CD14-positive monocyte (primary cell): ENCODE data around the gene PARP8. TPM values are rescaled to one million over a fixed set of nuclear protein-coding genes. Genes with fewer than 3 reads are reported as not detected.

Source experiments
- DNase-seq, 3 donors: peaks; one replicate each; pipeline ENCODE4 v3.0.0-alpha.2; 2011 to 2022
- H2AFZ ChIP-seq: 2 replicates; pipeline ENCODE4 v1.6.0; 2012; ENCODE audit warnings: mild to moderate bottlenecking, low read depth, low read length, inconsistent platforms; ENCODE audit not compliant: insufficient read depth, poor library complexity, severe bottlenecking
- H3K27ac ChIP-seq, 2 donors: 1 replicate in 1 of 2; 2 replicates in 1 of 2; pipeline ENCODE4 v1.5.1; 2012 to 2013; ENCODE audit warnings: low read length in 2 of 2, control low read depth in 1 of 2, inconsistent platforms in 1 of 2, low read depth in 1 of 2, mild to moderate bottlenecking in 1 of 2
- H3K27me3 ChIP-seq, 2 donors: one replicate each; pipeline versions ENCODE4 v1.6.0 to v1.6.1; 2011 to 2013; ENCODE audit warnings: low read length in 2 of 2; ENCODE audit not compliant: control insufficient read depth in 2 of 2, insufficient read depth in 2 of 2
- H3K36me3 ChIP-seq, 2 donors: replicated peaks in 1 of 2; 1 replicate in 1 of 2; 2 replicates in 1 of 2; pipeline versions ENCODE4 v1.5.1 to v1.6.1; 2012 to 2013; ENCODE audit warnings: low read length in 2 of 2, control low read depth in 1 of 2, inconsistent platforms in 1 of 2, mild to moderate bottlenecking in 1 of 2; ENCODE audit not compliant: insufficient read depth in 2 of 2, control insufficient read depth in 1 of 2
- H3K4me1 ChIP-seq, 2 donors: 1 replicate in 1 of 2; 2 replicates in 1 of 2; pipeline versions ENCODE4 v1.5.1 to v1.6.1; 2012 to 2013; ENCODE audit warnings: low read length in 2 of 2, control low read depth in 1 of 2, inconsistent platforms in 1 of 2, mild to moderate bottlenecking in 1 of 2, moderate library complexity in 1 of 2; ENCODE audit not compliant: insufficient read depth in 2 of 2, control insufficient read depth in 1 of 2
- H3K4me2 ChIP-seq: replicated peaks from 2 replicates; pipeline ENCODE3; 2012; ENCODE audit warnings: low read length, moderate library complexity, mild to moderate bottlenecking; ENCODE audit not compliant: poor library complexity, severe bottlenecking; ENCODE audit errors: extremely low read depth
- H3K4me3 ChIP-seq, 3 experiments: fragments of 200-600 bp in 1 of 3; sonication (generic) in 1 of 3; replicated peaks in 1 of 3; 1 replicate in 2 of 3; 2 replicates in 1 of 3; pipeline ENCODE4 v1.5.1; 2011 to 2013; ENCODE audit warnings: low read length in 3 of 3, mild to moderate bottlenecking in 3 of 3, control low read depth in 2 of 3, low read depth in 2 of 3, inconsistent platforms in 1 of 3, moderate library complexity in 1 of 3
- H3K79me2 ChIP-seq: 2 replicates; pipeline ENCODE4 v1.6.0; 2012; ENCODE audit warnings: mild to moderate bottlenecking, control low read depth, inconsistent platforms, low read length, moderate library complexity; ENCODE audit not compliant: insufficient read depth
- H3K9ac ChIP-seq: 2 replicates; pipeline ENCODE4 v1.6.0; 2017; ENCODE audit warnings: low read length, mild to moderate bottlenecking; ENCODE audit not compliant: insufficient read depth, poor library complexity, severe bottlenecking
- H3K9me3 ChIP-seq, 2 donors: replicated peaks in 1 of 2; 1 replicate in 1 of 2; 2 replicates in 1 of 2; pipeline versions ENCODE4 v1.5.1 to v1.6.1; 2012 to 2013; ENCODE audit warnings: low read length in 2 of 2, control low read depth in 1 of 2; ENCODE audit not compliant: control insufficient read depth in 1 of 2, insufficient read depth in 1 of 2
- H4K20me1 ChIP-seq: 2 replicates; pipeline ENCODE4 v1.6.0; 2012; ENCODE audit warnings: mild to moderate bottlenecking, low read length, control low read depth, moderate library complexity; ENCODE audit not compliant: insufficient read depth
- H3K27ac Mint-ChIP-seq, 7 donors: one replicate each; pipeline ENCODE4 v1.8.0; 2020; ENCODE audit warnings: mild to moderate bottlenecking in 7 of 7, mixed read lengths in 7 of 7, moderate library complexity in 6 of 7, inconsistent platforms in 2 of 7
- H3K27me3 Mint-ChIP-seq, 3 donors: one replicate each; pipeline ENCODE4 v1.8.0; 2021 to 2022; ENCODE audit warnings: low read depth in 3 of 3, mild to moderate bottlenecking in 3 of 3, mixed read lengths in 3 of 3, moderate library complexity in 3 of 3, inconsistent platforms in 1 of 3
- H3K36me3 Mint-ChIP-seq, 2 donors: one replicate each; pipeline ENCODE4 v1.8.0; 2020; ENCODE audit warnings: mixed read lengths in 2 of 2, inconsistent platforms in 1 of 2, mild to moderate bottlenecking in 1 of 2
- H3K4me1 Mint-ChIP-seq: one replicate; pipeline ENCODE4 v1.8.0; 2020; ENCODE audit warnings: mild to moderate bottlenecking, mixed read lengths
- H3K4me3 Mint-ChIP-seq, 2 donors: one replicate each; pipeline ENCODE4 v1.8.0; 2020; ENCODE audit warnings: mild to moderate bottlenecking in 2 of 2, mixed read lengths in 2 of 2, moderate library complexity in 1 of 2
- H3K9me3 Mint-ChIP-seq, 7 donors: one replicate each; pipeline ENCODE4 v1.8.0; 2020 to 2022; ENCODE audit warnings: mixed read lengths in 7 of 7, mild to moderate bottlenecking in 6 of 7, moderate library complexity in 6 of 7, inconsistent platforms in 2 of 7
- WGBS: methylation state at CpG from one replicate; pipeline ENCODE4 v1.1.5; 2013; ENCODE audit warnings: missing lambda C conversion rate; ENCODE audit not compliant: insufficient coverage; 5-methylcytosine and 5-hydroxymethylcytosine counted together
- intact Hi-C, 2 donors: fragments of 100-400 bp; cut with micrococcal nuclease; formaldehyde crosslinking; loops; one replicate each; pipeline versions ENCODE4 v1.15.0 to v1.15.1; 2023
- polyA plus RNA-seq, 3 donors: library from polyadenylated mRNA; depleted of rRNA in 1 of 3; unstranded in 2 of 3; stranded (reverse) in 1 of 3; fragments of 300-500 nt in 2 of 3; fragments of >200 nt in 1 of 3; fragmentation: Illumina TruSeq in 2 of 3; gene quantifications; 1 replicate in 2 of 3; 2 replicates in 1 of 3; pipeline ENCODE4 v1.2.3, GENCODE V29; 2012 to 2021
- TF ChIP-seq, protein P1 (sequence below): fragments of 200-600 bp; IDR thresholded peaks from one replicate; pipeline ENCODE4 v1.8.0; 2022; ENCODE audit warnings: antibody characterized with exemption, mild to moderate bottlenecking

PARP8 gene
- polyA plus RNA-seq, 3 donors, result 27.5 to 170 (median 40.6) TPM

DNA sequence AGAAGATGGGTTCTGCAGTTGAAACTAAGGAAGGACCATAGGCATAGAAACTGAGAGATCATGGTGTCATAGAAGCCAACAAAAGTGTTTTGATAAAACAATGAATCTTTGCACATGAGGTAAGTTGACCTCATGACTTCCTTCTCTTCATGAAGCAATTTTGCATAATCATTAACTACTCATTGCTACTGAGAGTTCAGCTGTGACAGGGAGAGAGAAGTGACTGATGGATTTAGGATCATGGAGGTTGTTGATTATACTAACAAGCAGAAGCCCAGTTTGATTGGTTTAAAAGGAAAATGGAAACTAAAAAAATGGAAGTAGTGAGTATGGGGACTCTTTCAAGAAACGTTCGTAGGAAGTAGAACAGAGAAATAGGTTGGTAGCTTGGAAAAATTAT is 51.2 kb downstream of the PARP8 start:
- peak overlapping the region in 1 of 3 experiments; percentile 23 for H3K4me3 ChIP-seq
- H3K4me1 Mint-ChIP-seq, result peaks cover 57% of the 10 kb centered on the region
- H3K4me2 ChIP-seq, result peak overlapping the region; percentile 29

DNA sequence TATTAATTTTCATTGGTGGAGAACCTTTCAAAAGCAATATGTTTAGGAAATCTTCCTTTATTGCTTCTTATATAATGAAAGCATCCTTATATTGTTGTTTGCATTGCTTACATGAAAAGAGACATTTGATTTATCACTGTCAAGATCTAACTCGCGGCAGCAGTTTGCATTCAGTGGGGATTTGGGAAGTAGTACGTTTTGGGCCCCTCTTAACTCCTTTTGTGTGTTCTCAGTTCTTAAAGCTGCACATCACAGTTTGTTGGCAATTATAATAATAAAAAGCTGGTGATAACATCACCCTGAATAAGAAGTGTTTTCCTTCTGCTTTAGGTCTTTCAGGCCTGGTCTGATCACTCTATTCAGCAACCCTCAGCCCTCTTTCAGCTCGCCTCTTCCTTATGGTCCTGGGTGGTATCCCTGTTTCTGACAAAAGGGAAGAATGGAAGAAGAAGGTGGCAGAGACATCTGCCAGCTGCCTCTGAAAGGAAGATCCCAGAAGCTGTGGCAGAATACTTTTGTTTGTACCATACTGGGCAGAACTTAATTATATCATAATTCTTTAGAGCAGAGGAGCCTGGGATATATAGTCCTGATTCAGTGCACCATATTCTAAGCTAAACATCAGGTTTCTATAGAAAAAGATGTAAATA is 53.7 kb downstream of the PARP8 start:
- no peak for DNase-seq
- Histone ChIP-seq H3K9me3 (no peaks in the 10 kb centered on the region), H3K4me1 (peaks cover 15 to 47% of the 10 kb centered on the region in 2 donors), H3K27ac (peak overlapping the region in 1 of 2 donors; percentile 34), H3K4me2 (no peak overlapping the region), H3K79me2 (peaks cover 100% of the 10 kb centered on the region), H4K20me1 (peaks cover 100% of the 10 kb centered on the region), H3K36me3 (no peaks in the 10 kb centered on the region), H2AFZ (no peak overlapping the region), H3K4me3 (no peak overlapping the region), H3K27me3 (no peaks in the 10 kb centered on the region), H3K9ac (no peak overlapping the region)
- Mint-ChIP-seq H3K36me3 (peaks cover 13 to 16% of the 10 kb centered on the region in 2 donors), H3K9me3 (peaks cover 0 to 3% (median 0%) of the 10 kb centered on the region in 7 donors), H3K4me3 (no peak overlapping the region), H3K27ac (peak overlapping the region in 5 of 7 donors; percentile 11 to 79 (median 69)), H3K4me1 (peaks cover 56% of the 10 kb centered on the region), H3K27me3 (no peaks in the 10 kb centered on the region)
- intact Hi-C loops, result loop anchor here in 1 of 2 donors (5.0 kb wide), 1 partner anchor 53 kb away; the partner anchor contains the start of gene PARP8
- TF ChIP-seq, protein P1, sequence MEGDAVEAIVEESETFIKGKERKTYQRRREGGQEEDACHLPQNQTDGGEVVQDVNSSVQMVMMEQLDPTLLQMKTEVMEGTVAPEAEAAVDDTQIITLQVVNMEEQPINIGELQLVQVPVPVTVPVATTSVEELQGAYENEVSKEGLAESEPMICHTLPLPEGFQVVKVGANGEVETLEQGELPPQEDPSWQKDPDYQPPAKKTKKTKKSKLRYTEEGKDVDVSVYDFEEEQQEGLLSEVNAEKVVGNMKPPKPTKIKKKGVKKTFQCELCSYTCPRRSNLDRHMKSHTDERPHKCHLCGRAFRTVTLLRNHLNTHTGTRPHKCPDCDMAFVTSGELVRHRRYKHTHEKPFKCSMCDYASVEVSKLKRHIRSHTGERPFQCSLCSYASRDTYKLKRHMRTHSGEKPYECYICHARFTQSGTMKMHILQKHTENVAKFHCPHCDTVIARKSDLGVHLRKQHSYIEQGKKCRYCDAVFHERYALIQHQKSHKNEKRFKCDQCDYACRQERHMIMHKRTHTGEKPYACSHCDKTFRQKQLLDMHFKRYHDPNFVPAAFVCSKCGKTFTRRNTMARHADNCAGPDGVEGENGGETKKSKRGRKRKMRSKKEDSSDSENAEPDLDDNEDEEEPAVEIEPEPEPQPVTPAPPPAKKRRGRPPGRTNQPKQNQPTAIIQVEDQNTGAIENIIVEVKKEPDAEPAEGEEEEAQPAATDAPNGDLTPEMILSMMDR, result no peak
- 24% methylated on average over 3 of the region's 4 CpGs for WGBS

More for the DNA sequence above, 51.2 kb downstream of the PARP8 start:
- Histone ChIP-seq H3K27me3 (no peaks in the 10 kb centered on the region), H4K20me1 (peaks cover 99% of the 10 kb centered on the region), H2AFZ (peak overlapping the region; percentile 6), H3K27ac (peak overlapping the region in 1 of 2 donors; percentile 68), H3K4me1 (peaks cover 18 to 40% of the 10 kb centered on the region in 2 donors), H3K9ac (no peak overlapping the region), H3K36me3 (no peaks in the 10 kb centered on the region), H3K79me2 (peaks cover 100% of the 10 kb centered on the region), H3K9me3 (no peaks in the 10 kb centered on the region)
- intact Hi-C loops, result no loop called here
- Mint-ChIP-seq H3K27ac (peak overlapping the region; percentile 76 to 90 (median 88)), H3K27me3 (no peaks in the 10 kb centered on the region), H3K9me3 (peaks cover 0 to 3% (median 0%) of the 10 kb centered on the region in 7 donors), H3K36me3 (peaks cover 14 to 27% of the 10 kb centered on the region in 2 donors), H3K4me3 (peak overlapping the region in 1 of 2 donors; percentile 10)
- peak; percentile 69 to 86 (median 73) for DNase-seq
- TF ChIP-seq, protein P1, result no peak
- WGBS, result no CpG with 5 or more reads among the region's 2 CpGs
